GM19463 (cell line): Measurements from ENCODE around the gene MRPS5.
A peak's percentile ranks its signal among the peaks of the same experiment; 100 is the strongest.
"Not testable (repeated sequence)": the region's sequence is repeated elsewhere in the genome, so short reads cannot be mapped to it uniquely, and the experiment has no call there.

Source experiments
- ATAC-seq: cut with Tn5 transposase; IDR thresholded peaks from one replicate; pipeline ENCODE4 v1.9.1; 2021; ENCODE audit warnings: mild to moderate bottlenecking, moderate library complexity; ENCODE audit not compliant: unreplicated experiment

MRPS5 gene

GRCh38 chr2:95048825-95049682 lies 72.6 kb downstream of the MRPS5 start:
- ATAC-seq = no peak

DNA sequence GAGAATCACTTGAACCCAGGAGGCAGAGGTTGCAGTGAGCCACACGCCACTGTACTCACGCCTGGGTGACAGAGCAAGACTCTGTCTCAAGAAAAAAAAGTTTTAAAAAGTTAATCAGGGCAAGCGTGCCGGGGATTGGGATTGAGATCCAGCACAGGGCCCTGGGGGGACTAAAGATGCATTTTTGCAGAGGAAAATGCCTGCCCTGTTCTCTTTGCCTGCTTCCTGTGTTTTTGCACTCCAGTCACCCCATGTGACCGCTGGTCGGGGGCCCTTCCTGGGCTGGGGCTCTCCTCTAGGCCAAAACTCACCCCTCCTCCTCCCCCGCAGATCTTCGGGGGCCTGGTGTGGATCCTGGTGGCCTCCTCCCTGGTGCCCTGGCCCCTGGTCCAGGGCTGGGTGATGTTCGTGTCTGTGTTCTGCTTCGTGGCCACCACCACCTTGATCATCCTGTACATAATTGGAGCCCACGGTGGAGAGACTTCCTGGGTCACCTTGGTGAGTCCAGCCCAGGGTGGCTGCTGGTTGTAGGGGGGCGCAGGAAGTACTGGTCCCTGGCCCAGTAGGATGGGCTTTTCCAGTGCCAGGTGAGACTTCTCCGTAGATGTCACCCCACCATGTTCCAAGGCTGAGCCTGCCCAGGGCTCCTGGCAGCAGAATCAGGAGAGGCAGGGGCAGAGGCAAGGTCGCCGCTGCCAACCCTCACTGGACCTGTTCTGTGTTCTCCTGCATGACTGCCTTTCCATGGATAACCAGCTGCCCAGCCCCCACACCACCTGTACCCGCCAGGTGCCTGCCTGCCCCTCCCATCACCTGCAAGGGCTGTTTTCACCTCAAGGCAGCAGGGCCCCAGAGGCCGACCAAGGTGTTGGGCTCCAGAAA lies 73.7 kb downstream of the MRPS5 start:
- ATAC-seq = no peak

DNA sequence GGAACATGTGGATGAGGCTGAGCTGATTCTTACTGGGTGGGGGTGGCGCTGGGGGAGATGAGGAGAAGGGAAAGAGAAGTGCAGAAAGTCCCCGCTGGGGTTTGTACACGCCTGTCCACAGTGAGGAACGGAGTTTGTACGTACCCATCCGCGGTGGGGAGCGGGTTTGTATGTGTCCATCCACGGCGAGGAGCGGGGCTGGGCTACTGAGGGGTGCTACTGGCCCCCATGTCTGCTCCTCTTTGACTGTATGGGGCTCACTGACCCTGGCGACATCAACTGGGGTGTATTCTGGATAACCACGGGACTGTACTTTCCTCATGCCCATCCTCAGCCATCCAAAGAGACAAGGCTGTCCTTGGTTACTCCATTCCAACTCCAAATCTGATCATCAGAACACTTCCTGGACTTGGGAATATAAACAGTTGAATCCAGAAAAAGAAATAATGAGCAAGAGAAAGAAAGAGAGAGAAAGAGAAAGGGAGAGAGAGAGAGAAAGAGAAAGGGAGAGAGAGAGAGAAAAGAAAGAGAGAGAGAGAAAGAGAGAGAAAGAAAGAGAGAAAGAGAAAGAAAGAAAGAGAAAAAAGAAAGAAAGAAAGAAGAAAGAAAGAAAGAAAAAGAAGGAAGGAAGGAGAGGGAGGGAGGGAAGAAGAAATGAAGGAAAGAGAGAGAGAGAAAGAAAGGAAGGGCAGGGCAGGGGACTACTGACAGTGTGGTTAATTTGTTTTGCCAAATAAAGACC lies 75.1 kb downstream of the MRPS5 start:
- no peak for ATAC-seq

DNA sequence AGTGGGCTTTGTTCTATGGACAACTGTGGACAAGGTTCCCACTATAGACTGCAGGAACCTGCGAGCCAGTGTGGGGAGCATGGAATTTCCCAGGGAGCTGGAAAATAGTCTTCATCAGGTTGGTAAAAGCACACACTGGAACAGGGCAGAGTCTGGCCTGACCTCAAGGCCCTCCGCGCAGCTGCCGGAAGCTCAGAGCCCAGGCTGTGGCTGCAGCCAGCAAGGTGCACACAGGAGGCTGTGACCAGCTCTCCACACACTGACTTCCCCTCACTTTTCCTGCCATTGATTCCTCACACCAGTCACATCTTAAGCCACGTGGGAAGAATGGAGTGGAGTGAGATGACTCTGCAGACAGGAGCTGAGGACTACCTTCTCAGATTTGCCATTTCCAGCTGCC lies 77.0 kb downstream of the MRPS5 start:
- ATAC-seq = no peak

- peak; percentile 59 for ATAC-seq
Observed at GRCh38 chr2:95043300-95044093, 78.1 kb downstream of the MRPS5 start.

DNA sequence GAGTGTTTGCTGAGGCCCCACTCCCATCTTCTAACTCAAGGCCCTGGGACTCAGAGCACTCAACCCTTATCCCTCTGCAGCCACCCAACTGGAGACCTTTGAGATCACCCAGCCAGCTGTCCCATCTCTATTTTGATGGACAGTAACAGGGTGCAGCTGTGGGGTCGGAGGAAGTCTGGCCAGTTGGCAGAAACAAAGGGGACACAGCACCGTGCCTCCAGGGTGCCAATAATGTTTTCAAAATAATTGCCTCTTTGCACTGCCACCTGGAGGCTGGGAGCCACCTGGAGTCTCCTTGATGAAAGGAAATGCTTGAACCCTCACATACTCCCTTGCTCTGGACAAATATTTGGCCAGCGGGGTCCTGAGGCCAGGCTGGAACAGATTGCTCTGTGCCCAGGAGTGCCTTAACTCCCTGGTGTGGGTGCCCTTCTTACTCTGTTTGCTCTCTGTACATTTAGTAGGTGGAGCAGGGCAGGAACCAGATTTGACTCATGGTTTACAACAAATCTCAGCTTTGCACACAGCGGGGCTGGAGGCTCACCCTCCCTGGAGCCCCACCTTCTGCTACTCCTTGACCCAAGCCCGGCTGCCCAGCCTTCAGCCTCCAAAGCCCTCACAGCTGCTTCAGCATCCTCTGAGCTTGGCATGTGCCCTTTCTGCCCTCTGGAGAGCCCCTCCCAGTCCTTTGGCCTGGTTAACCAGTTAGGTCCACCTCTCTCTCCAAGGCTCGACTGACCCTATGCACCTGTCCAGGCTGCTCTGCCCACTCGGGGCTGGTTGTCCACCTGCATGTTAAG lies 78.9 kb downstream of the MRPS5 start:
- ATAC-seq = peak; percentile 19

DNA sequence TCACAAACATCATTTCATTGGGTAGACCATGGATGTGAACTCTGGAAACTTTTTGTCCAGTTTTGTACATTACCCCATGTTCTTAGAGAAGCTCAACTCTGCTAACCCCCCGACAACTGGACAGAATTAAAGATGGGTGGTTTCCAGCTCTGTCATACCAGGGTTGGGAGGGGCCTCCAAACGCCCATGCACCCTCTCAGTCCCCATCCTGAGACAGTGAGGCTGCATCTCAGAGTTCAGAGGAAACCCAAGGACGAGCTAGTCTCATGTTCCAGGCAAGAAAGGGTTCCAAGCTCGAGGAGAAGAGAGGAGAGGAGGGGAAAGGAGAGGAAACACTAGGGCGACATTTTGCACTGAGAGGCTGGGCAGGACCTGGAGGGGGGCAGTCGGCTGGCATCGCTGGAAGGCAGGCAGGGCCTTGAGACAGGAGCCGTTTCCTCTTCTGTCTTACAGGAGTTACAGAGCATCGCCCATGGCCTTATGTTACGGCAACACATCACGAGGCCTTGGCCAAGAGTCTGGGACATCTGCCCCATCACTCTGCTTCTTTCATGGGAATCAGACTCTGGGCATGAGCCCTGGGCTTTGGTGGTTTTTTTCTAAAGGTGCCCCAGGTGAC lies 79.7 kb downstream of the MRPS5 start:
- ATAC-seq = peak; percentile 42

GRCh38 chr2:95041060-95041823 lies 80.4 kb downstream of the MRPS5 start:
- peak; percentile 27 for ATAC-seq

DNA sequence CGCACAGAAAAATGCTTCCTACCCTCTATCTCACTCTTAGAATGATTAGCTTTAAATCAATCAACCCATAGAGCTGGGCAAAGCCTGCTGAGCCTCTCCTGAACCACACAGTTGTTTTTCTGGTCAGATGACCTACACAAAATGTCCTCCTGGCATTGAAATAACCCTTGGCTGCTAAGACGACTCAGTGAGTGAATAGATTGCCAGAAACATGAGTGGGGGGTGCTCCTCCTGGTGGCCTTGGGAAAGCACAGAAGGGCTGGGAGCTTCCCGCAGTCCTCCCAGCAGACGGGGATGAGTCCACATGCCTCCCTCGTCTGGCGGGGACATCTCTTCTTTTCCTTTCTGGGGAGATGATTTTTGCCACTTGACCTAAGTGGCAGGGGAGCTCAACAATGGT lies 81.2 kb downstream of the MRPS5 start:
- no peak for ATAC-seq

DNA sequence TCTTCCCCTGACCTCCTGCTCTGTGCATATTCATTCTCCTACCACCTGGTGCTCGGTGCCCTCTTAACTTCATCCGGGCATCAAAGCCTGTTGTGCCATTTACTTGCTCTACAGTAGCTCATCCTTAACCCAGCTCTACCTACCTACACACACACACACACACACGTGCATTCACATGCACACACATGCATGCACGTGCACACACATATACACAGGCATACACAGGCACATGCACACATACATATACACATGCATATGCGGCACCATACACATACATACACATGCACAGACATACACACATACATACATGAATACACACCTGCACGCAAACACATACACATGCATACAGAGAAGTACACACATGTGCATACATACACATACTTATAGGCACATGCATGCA lies 81.6 kb downstream of the MRPS5 start:
- ATAC-seq = no peak

GRCh38 chr2:95039363-95039762 lies 82.2 kb downstream of the MRPS5 start:
- ATAC-seq = no peak

- no peak for ATAC-seq
Observed at GRCh38 chr2:95038635-95039298, 82.8 kb downstream of the MRPS5 start.

DNA sequence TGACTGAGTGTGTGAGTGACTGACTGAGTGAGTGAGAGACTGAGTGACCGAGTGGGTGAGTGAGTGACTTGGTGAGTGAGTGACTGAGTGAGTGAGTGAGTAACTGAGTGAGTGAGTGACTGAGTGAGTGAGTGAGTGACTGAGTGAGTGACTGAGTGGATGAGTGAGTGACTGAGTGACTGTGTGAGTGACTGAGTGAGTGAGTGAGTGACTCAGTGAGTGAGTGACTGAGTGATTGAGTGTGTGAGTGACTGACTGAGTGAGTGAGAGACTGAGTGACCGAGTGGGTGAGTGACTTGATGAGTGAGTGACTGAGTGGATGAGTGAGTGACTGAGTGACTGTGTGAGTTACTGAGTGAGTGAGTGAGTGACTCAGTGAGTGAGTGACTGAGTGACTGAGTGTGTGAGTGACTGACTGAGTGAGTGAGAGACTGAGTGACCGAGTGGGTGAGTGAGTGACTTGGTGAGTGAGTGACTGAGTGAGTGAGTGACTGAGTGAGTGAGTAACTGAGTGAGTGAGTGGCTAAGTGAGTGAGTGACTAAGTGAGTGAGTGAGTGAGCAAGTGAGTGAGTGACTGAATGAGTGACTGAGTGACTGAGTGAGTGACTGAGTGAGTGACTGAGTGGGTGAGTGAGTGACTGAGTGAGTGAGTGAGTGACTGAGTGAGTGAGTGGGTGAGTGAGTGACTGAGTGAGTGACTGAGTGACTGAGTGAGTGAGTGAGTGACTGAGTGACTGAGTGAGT lies 83.6 kb downstream of the MRPS5 start:
- not testable (repeated sequence) for ATAC-seq

DNA sequence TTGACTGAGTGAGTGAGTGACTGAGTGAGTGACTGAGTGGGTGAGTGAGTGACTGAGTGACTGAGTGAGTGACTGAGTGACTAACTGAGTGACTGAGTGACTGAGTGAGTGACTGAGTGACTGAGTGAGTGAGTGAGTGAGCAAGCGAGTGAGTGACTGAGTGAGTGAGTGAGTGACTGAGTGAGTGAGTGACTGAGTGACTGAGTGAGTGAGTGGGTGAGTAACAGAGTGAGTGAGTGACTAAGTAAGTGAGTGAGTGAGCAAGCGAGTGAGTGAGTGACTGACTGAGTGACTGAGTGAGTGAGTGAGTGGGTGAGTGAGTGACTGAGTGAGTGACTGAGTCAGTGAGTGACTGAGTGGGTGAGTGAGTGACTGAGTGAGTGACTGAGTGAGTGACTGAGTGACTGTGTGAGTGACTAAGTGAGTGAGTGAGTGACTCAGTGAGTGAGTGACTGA lies 84.2 kb downstream of the MRPS5 start:
- no peak for ATAC-seq

- ATAC-seq = no peak
Observed at GRCh38 chr2:95036596-95037383, 84.8 kb downstream of the MRPS5 start.
